ENCODE data around the gene ASTN2. TPM values are rescaled to one million over a fixed set of nuclear protein-coding genes. Genes with fewer than 3 reads are reported as not detected.

ASTN2 gene
- total RNA-seq, 4 donors from 2014 or later = 4.0 to 7.0 (median 4.9) TPM

DNA sequence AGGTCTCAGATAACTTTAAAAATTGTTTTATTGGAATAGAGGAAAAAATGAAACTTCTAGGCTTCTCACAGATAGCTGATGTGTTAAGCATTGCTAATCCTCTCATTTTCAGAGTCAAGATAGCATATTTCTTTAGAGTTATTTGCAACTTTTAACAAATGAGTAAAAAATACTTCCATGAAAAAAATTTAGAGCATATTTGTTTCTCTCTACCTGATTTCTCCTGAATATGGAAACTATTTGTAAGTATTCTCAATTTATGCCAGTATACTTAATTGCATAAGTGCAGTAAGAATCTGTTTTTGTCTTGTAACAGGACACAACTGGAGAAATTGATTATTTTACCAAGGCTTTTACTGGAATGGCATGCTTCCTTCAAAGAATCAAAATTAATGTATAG, 731.3 kb downstream of the ASTN2 start:
- Histone ChIP-seq H3K27me3 (no peaks in the 10 kb centered on the region), H3K27ac (no peak overlapping the region), H3K36me3 (no peaks in the 10 kb centered on the region), H3K9me3 (no peaks in the 10 kb centered on the region), H3K4me1 (peaks cover 4 to 21% (median 11%) of the 10 kb centered on the region in 3 donors), H3K4me3 (no peak overlapping the region)
- TF ChIP-seq POLR2A (IDR thresholded peaks at IDR 0.05) = no peak
- no peak for TF ChIP-seq EP300 (IDR thresholded peaks at IDR 0.05)
- TF ChIP-seq, protein P1, sequence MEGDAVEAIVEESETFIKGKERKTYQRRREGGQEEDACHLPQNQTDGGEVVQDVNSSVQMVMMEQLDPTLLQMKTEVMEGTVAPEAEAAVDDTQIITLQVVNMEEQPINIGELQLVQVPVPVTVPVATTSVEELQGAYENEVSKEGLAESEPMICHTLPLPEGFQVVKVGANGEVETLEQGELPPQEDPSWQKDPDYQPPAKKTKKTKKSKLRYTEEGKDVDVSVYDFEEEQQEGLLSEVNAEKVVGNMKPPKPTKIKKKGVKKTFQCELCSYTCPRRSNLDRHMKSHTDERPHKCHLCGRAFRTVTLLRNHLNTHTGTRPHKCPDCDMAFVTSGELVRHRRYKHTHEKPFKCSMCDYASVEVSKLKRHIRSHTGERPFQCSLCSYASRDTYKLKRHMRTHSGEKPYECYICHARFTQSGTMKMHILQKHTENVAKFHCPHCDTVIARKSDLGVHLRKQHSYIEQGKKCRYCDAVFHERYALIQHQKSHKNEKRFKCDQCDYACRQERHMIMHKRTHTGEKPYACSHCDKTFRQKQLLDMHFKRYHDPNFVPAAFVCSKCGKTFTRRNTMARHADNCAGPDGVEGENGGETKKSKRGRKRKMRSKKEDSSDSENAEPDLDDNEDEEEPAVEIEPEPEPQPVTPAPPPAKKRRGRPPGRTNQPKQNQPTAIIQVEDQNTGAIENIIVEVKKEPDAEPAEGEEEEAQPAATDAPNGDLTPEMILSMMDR (IDR thresholded peaks at IDR 0.05) = no peak
- no peak for TF ChIP-seq POLR2AphosphoS5 (IDR thresholded peaks at IDR 0.05)
- no peak for ATAC-seq

DNA sequence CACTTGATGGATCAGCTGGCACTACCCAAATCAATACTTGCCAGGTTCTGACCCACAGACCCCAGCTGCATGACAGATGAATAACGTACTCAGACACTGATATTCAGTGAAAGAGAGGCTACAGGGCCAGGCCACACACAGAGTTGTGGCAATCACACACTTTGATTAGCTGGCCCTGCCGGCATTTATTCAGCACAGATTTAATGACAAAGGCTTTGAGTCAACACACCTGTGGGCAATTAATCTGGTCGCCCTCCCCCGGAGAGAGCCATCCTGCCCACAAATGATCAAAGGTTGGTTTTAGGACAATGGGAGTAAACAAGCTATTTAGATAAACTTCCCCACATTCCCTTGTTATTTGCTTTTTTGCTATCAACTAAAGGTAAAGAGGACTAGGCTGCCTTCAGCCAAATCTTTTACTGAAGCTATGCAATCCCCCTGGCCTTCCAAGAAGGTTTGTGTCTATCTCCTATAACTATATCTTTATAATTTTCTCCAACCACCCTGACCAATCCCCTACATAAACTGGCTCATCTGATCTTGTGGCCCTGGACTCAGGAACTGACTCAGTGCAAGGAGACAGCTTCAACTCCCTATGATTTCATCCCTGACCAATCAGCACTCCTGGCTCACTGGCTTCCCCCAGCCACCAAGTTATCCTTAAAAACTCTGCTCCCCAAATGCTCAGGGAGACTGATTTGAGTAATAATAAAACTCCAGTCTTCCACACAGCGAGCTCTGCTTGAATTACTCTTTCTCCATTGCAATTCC, 740.5 kb downstream of the ASTN2 start:
- Histone ChIP-seq H3K36me3 (no peaks in the 10 kb centered on the region), H3K27me3 (no peaks in the 10 kb centered on the region)
- TF ChIP-seq, protein P1 (IDR thresholded peaks at IDR 0.05) = no peak
- TF ChIP-seq POLR2A (IDR thresholded peaks at IDR 0.05) (no peak), EP300 (IDR thresholded peaks at IDR 0.05) (no peak), POLR2AphosphoS5 (IDR thresholded peaks at IDR 0.05) (no peak)

DNA sequence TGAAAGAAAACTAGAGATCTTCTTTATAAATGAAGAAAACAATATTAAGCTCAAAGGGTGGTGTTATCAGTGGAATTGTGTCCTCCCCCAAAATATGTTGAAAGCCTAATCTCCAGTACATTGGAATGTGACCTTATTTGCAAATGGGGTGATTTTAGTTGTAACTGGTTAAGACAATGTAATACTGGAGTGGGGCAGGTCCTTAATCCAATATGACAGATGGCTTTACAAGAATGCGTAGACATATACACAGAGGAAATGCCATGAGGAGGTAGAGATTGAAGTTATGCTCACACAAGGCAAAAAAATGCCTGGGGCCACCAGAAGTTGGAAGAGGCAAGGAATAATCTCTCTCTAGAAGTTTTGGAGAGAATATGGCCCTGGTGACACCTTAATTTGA, 741.5 kb downstream of the ASTN2 start:
- TF ChIP-seq, protein P1 (IDR thresholded peaks at IDR 0.05) = no peak
- TF ChIP-seq POLR2AphosphoS5 (IDR thresholded peaks at IDR 0.05) (no peak), POLR2A (IDR thresholded peaks at IDR 0.05) (no peak), EP300 (IDR thresholded peaks at IDR 0.05) (no peak)
- no peak for ATAC-seq
- Histone ChIP-seq H3K36me3 (no peaks in the 10 kb centered on the region), H3K27ac (no peak overlapping the region), H3K9me3 (peaks cover 0 to 3% (median 0%) of the 10 kb centered on the region in 3 donors), H3K4me3 (no peak overlapping the region), H3K4me1 (no peaks in the 10 kb centered on the region), H3K27me3 (no peaks in the 10 kb centered on the region)
- 42 to 86% methylated on average over 1 of the region's 1 CpG for WGBS, 2 donors (ENCODE audit: low coverage in 1 of 2)

More for the DNA sequence above, 740.5 kb downstream of the ASTN2 start:
- H3K9me3 ChIP-seq = peaks cover 0 to 3% (median 0%) of the 10 kb centered on the region in 3 donors
- H3K4me1 ChIP-seq = no peaks in the 10 kb centered on the region
- no peak for ATAC-seq
- H3K4me3 ChIP-seq = no peak overlapping the region
- 100% methylated on average over 1 to 3 of the region's 5 CpGs for WGBS, 2 donors (ENCODE audit: low coverage in 1 of 2)
- no peak overlapping the region for H3K27ac ChIP-seq

DNA sequence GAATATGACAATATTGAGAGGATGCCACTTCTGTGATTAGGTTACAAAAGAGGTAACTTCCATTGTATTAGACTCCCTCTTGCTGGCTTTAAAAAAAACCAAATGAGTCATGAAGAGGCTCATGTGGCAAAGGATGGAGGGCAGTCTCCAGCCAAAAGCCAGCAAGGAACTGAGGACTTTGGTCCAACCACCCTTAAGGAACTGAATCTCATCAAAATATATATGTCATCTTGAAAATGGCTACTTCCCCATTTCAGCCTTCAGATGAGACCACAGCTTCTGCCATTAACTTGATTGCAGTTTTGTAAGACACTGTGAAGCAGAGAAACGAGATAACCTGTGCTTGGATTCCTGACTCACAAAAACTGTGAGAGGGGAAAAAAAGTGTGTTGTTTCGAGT, 743.3 kb downstream of the ASTN2 start:
- 87 to 93% methylated on average over 2 of the region's 2 CpGs for WGBS, 2 donors (ENCODE audit: low coverage in 1 of 2)
- H3K27ac ChIP-seq = no peak overlapping the region
- TF ChIP-seq, protein P1 (IDR thresholded peaks at IDR 0.05) = no peak
- TF ChIP-seq POLR2A (IDR thresholded peaks at IDR 0.05) (no peak), EP300 (IDR thresholded peaks at IDR 0.05) (no peak), POLR2AphosphoS5 (IDR thresholded peaks at IDR 0.05) (no peak)

More for the DNA sequence above, 743.3 kb downstream of the ASTN2 start:
- ATAC-seq = no peak
- H3K9me3 ChIP-seq = peaks cover 0 to 3% (median 0%) of the 10 kb centered on the region in 3 donors
- no peak overlapping the region for H3K4me3 ChIP-seq
- no peaks in the 10 kb centered on the region for H3K4me1 ChIP-seq
- H3K36me3 ChIP-seq = no peaks in the 10 kb centered on the region
- H3K27me3 ChIP-seq = no peaks in the 10 kb centered on the region
